Prostate gland (tissue), 2 donors: ENCODE results near the gene PLSCR5. TPM values are rescaled to one million over a fixed set of nuclear protein-coding genes. Genes with fewer than 3 reads are reported as not detected.

Source experiments
- DNase-seq: peaks from one replicate; pipeline ENCODE4 v3.0.0-alpha.2; 2019; ENCODE audit warnings: low spot score
- H3K27ac ChIP-seq, 2 donors: fragments of 200-600 bp; sonication (generic); 2 replicates each; pipeline ENCODE4 v1.5.1; 2017 to 2019
- H3K27me3 ChIP-seq: fragments of 200-600 bp; sonication (generic); replicated peaks from 2 replicates; pipeline ENCODE4 v1.5.1; 2019; ENCODE audit not compliant: insufficient read depth
- H3K36me3 ChIP-seq, 2 donors: fragments of 200-600 bp; sonication (generic); 1 replicate in 1 of 2; 2 replicates in 1 of 2; pipeline versions ENCODE4 v1.5.1 to v1.8.1; 2017 to 2019
- H3K4me1 ChIP-seq: fragments of 200-600 bp; sonication (generic); replicated peaks from 2 replicates; pipeline ENCODE4 v1.5.1; 2019
- H3K4me3 ChIP-seq, 2 donors: fragments of 200-600 bp; sonication (generic); 2 replicates each; pipeline ENCODE4 v1.5.1; 2017 to 2019
- H3K9me3 ChIP-seq: fragments of 200-600 bp; sonication (generic); 2 replicates; pipeline ENCODE4 v1.5.1; 2017
- POLR2A ChIP-seq: fragments of 450-650 bp; IDR thresholded peaks from one replicate; pipeline ENCODE4 v1.6.1; 2016; ENCODE audit warnings: antibody characterized with exemption, mild to moderate bottlenecking
- POLR2AphosphoS5 ChIP-seq: sonication (generic); formaldehyde crosslinking; IDR thresholded peaks from one replicate; pipeline ENCODE4 v1.6.1; 2017; ENCODE audit warnings: antibody characterized with exemption
- WGBS: methylation state at CpG from one replicate; pipeline ENCODE4 v1.1.5; 2018; 5-methylcytosine and 5-hydroxymethylcytosine counted together
- intact Hi-C: fragments of 100-400 bp; cut with DNase I; formaldehyde crosslinking; loops from one replicate; pipeline ENCODE4 v1.14.2; 2022
- total RNA-seq, 2 donors: library from RNA; depleted of rRNA; stranded (reverse); fragments of >200 nt; gene quantifications; one replicate each; pipeline ENCODE4 v1.1.0, GENCODE V29; 2016
- TF ChIP-seq, protein P1 (sequence below), 4 experiments: fragments of 200-600 bp in 2 of 4; fragments of 450-650 bp in 2 of 4; sonication (generic) in 2 of 4; IDR thresholded peaks; 1 replicate in 3 of 4; 2 replicates in 1 of 4; pipeline ENCODE4 v1.5.1; 2016 to 2019; ENCODE audit warnings: antibody characterized with exemption in 4 of 4, mild to moderate bottlenecking in 2 of 4, moderate library complexity in 2 of 4

Gene PLSCR5
- total RNA-seq, 2 donors from 2014 or later: not detected

DNA sequence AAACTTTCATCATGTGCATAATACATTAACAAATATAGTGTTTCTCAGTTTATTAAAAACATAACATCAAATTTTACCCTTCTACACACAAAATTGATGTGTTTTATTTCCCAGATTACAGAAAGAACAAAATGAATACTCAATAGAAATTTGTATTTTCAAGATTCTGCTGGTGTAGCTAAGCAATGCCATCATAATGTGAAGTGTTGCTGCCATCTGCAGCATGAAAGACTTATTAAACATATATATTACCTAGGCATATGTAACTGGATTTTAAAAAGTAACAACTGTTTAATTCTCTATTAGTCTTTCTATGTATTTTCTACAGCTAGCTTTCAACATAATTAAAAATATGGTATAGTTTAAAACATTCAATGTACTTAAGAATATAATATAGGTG lies 27.5 kb downstream of the PLSCR5 start:
- no peak overlapping the region for H3K4me3 ChIP-seq
- no peaks in the 10 kb centered on the region for H3K27me3 ChIP-seq
- intact Hi-C loops: loop anchor here (5.0 kb wide), 1 partner anchor 360 kb away; no protein-coding TSS in a partner anchor
- peak; percentile 19 for DNase-seq
- H3K27ac ChIP-seq: no peak overlapping the region
- H3K4me1 ChIP-seq: no peaks in the 10 kb centered on the region
- no peaks in the 10 kb centered on the region for H3K9me3 ChIP-seq
- H3K36me3 ChIP-seq: no peaks in the 10 kb centered on the region
- TF ChIP-seq, protein P1, sequence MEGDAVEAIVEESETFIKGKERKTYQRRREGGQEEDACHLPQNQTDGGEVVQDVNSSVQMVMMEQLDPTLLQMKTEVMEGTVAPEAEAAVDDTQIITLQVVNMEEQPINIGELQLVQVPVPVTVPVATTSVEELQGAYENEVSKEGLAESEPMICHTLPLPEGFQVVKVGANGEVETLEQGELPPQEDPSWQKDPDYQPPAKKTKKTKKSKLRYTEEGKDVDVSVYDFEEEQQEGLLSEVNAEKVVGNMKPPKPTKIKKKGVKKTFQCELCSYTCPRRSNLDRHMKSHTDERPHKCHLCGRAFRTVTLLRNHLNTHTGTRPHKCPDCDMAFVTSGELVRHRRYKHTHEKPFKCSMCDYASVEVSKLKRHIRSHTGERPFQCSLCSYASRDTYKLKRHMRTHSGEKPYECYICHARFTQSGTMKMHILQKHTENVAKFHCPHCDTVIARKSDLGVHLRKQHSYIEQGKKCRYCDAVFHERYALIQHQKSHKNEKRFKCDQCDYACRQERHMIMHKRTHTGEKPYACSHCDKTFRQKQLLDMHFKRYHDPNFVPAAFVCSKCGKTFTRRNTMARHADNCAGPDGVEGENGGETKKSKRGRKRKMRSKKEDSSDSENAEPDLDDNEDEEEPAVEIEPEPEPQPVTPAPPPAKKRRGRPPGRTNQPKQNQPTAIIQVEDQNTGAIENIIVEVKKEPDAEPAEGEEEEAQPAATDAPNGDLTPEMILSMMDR (IDR thresholded peaks at IDR 0.05): peak in 3 of 4 experiments; percentile 37 to 63 (median 57)
- TF ChIP-seq POLR2AphosphoS5 (no peak), POLR2A (no peak)

DNA sequence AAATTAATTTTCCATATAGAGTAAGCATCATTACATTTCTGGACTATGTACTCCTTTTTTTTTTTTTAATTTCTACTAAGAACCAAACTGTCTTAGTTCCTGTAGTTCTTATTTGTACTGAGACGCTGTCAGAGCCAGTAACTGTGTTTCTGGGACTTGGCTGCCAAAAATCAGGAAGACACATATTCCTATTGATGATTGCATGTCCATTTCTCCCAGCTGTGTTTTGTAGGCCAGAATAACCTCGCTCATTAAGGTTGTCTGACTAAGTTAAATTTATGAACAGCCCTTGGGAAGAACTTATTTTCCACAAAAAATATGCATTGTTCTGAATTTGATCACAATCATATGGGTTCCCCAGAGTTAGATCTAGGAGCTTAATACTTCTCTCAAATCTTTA lies 29.5 kb downstream of the PLSCR5 start:
- Histone ChIP-seq H3K27ac (no peak overlapping the region), H3K36me3 (no peaks in the 10 kb centered on the region), H3K4me1 (no peaks in the 10 kb centered on the region), H3K27me3 (no peaks in the 10 kb centered on the region), H3K4me3 (no peak overlapping the region), H3K9me3 (no peaks in the 10 kb centered on the region)
- TF ChIP-seq POLR2A (no peak), POLR2AphosphoS5 (no peak)
- TF ChIP-seq, protein P1 (IDR thresholded peaks at IDR 0.05): no peak
- WGBS: 71% methylated on average over 2 of the region's 2 CpGs
- intact Hi-C loops: loop anchor here (5.0 kb wide), 1 partner anchor 358 kb away; no protein-coding TSS in a partner anchor
- DNase-seq: no peak

DNA sequence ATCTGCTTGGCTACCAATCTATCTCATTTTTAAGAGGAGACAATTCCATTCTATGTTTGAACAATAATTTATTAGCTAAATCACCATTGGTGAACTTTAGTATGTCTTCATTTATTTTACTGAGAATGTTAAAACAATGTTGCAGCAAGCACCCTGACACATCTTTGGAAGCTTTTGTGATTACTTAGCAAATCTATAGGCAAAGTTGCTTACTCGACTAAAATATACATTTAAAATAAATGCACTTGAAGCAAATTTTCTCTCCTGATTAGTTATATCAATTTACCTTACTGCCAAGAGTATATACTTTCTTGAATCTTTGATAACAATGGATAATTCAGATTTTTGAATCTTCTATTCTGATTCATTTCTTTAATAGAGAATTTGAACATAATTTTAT lies 31.0 kb downstream of the PLSCR5 start:
- Histone ChIP-seq H3K4me3 (no peak overlapping the region), H3K27ac (no peak overlapping the region), H3K27me3 (no peaks in the 10 kb centered on the region), H3K4me1 (no peaks in the 10 kb centered on the region), H3K9me3 (no peaks in the 10 kb centered on the region), H3K36me3 (no peaks in the 10 kb centered on the region)
- TF ChIP-seq, protein P1 (IDR thresholded peaks at IDR 0.05): no peak
- no peak for TF ChIP-seq POLR2AphosphoS5
- no peak for DNase-seq
- 55% methylated on average over 1 of the region's 1 CpG for WGBS
- intact Hi-C loops: loop anchor here (5.0 kb wide), 1 partner anchor 242 kb away; no protein-coding TSS in a partner anchor

DNA sequence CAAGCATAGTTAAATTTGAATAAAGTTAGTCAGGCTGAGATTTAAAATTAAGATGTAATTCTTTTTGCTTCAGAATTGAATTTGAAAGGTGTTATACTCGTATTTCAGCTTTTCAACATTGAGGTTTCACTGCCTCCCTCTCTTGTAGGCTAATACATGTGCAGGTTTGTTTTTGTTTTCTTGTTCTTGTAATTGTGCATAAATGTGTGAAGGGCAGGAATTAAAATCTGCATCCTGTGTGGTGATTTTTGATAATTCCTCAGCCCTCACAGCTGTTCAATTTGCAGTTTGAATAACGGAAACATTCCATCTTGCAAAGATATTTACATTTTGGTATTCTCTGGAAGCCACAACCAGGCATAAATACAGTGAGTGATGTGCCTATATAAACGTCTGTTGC lies 35.8 kb downstream of the PLSCR5 start:
- Histone ChIP-seq H3K4me3 (no peak overlapping the region), H3K27ac (no peak overlapping the region), H3K4me1 (no peaks in the 10 kb centered on the region), H3K9me3 (no peaks in the 10 kb centered on the region), H3K27me3 (no peaks in the 10 kb centered on the region), H3K36me3 (no peaks in the 10 kb centered on the region)
- WGBS: 52% methylated on average over 3 of the region's 3 CpGs
- no peak for DNase-seq
- TF ChIP-seq POLR2AphosphoS5 (no peak), POLR2A (no peak)
- TF ChIP-seq, protein P1 (IDR thresholded peaks at IDR 0.05): no peak
- intact Hi-C loops: no loop called here

DNA sequence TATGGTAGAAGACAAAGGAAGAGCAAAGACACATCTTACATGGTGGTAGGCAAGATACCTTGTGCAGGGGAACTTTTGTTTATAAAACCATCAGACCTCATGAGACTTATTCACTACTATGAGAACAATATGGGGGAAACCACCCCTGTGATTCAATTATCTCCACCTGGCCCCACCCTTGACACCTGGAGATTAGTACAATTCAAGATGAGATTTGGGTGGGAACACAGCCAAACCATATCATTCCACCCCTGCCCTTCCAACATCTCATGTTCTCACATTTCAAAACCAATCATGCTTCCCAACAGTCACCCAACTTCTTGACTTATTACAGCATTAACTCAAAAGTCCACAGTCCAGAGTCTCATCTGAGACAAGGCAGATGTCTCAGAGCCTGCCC lies 39.0 kb downstream of the PLSCR5 start:
- Histone ChIP-seq H3K27ac (no peak overlapping the region), H3K4me3 (no peak overlapping the region), H3K9me3 (no peaks in the 10 kb centered on the region), H3K36me3 (no peaks in the 10 kb centered on the region), H3K4me1 (no peaks in the 10 kb centered on the region), H3K27me3 (no peaks in the 10 kb centered on the region)
- DNase-seq: no peak
- intact Hi-C loops: no loop called here
- TF ChIP-seq POLR2A (no peak), POLR2AphosphoS5 (no peak)
- TF ChIP-seq, protein P1 (IDR thresholded peaks at IDR 0.05): no peak
